ENCODE measurements around the gene PCDH17. TPM values are rescaled to one million over a fixed set of nuclear protein-coding genes. Genes with fewer than 3 reads are reported as not detected.

Gene PCDH17
- total RNA-seq, 1 donor from 2014 or later, result 12.1 TPM

DNA sequence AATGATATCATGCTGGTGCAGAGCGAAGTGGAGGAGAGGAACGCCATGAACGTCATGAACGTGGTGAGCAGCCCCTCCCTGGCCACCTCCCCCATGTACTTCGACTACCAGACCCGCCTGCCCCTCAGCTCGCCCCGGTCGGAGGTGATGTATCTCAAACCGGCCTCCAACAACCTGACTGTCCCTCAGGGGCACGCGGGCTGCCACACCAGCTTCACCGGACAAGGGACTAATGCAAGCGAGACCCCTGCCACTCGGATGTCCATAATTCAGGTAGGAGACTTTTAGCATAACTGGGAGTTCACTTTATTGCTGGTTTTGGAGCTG, 3.3 kb downstream of the PCDH17 start:
- DNase-seq, result no peak

DNA sequence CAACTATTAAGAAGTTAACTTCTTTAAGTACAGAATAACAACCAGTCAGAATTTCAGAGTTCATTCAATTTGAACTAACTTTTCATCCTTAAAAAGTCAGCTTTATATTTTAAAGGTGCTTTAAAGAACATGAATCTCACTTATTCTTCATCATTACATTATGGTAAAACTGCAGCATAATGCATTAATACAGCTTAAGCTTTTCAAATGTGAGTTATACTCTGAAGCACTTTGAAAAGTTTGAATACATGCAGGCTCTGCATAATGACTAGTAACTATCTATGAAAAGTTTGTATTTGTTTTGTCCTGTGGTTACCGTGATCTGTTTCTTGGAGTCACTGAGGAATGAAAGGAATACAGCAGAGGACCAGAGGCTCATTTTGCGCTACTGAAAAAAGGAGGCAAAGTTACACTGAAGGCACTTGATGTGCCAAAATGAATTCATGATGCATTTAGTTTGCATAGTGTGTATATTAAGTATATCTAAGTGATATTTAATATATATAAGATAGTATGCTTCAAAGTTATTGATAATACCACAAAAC, 4.1 kb downstream of the PCDH17 start:
- no peak for DNase-seq

DNA sequence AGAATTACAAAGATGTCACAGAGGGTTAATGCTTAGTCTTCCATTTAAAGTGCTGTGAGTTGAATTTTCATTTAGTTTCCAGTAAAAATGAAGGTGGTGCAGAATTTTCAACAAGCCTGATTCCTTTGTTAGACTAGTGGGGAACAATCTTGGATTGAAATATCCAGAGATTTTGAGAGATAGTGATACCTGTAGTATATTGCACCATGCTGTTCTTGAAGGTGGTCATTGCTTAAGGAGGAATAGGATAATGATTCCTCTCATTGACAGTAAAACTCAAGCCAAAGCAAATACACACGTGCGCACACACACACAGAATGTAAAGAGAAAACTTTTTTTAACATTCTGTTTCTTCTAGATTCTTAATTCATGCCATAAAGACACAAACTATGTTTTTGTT, 5.3 kb downstream of the PCDH17 start:
- DNase-seq, result no peak

DNA sequence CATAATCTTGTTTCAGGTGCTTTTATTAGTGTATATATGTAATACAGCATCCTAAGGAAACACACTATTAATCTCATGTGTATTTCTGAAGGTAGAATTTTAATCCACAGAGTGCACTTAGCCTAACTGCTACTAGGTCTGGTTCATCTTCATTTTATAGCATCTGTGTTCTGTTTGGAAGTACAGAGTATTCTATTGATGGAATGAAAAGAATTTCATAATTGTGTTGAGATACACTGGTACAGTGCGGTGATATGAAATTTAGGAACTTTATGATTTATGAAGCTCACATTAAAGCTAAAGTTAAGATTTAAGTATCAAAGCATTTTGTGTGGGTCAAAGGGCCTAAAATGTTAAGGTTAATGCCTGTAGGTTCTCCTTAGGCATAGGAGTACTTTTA, 6.0 kb downstream of the PCDH17 start:
- no peak for DNase-seq

GRCh38 chr13:57638186-57638890, 6.8 kb downstream of the PCDH17 start:
- DNase-seq, result no peak

DNA sequence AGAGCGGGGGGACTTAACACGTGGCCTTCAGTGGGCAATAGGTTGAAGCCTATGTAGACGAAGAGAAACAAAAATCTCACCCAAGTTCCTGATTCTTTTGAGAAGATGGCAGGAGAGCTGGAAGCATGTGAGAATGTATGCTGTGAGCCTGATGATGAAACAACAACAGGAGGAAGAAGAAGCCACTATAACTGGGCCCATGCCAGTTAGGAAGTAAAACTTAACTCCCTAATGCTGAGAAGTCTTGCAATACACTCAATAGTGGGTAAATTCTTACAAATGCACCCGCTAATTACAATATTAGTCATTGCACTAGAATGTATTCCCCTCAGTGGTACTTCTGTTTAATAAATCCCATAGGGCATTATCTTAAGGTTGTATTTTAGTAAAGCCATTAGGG, 9.1 kb downstream of the PCDH17 start:
- no peak for DNase-seq

DNA sequence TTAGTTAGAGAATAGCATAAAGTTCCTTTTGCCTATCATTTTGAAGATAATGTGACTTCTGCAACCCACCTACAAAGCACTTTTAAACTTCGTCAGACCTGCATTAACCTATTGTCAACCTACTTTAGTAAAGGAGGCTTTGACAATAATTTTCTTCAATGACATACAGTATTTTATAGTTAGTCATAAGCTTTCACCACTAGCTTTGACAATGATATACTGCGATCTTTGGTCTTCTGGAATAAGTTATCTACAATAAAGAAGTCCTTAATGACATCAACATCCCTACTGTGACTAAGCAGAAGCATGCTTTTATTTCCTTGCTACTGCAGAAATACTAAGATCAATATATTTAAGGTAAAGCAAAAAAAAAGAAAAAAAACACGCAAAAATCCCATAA, 9.5 kb downstream of the PCDH17 start:
- DNase-seq, result no peak

GRCh38 chr13:57644106-57644505, 12.6 kb downstream of the PCDH17 start:
- DNase-seq, result no peak

DNA sequence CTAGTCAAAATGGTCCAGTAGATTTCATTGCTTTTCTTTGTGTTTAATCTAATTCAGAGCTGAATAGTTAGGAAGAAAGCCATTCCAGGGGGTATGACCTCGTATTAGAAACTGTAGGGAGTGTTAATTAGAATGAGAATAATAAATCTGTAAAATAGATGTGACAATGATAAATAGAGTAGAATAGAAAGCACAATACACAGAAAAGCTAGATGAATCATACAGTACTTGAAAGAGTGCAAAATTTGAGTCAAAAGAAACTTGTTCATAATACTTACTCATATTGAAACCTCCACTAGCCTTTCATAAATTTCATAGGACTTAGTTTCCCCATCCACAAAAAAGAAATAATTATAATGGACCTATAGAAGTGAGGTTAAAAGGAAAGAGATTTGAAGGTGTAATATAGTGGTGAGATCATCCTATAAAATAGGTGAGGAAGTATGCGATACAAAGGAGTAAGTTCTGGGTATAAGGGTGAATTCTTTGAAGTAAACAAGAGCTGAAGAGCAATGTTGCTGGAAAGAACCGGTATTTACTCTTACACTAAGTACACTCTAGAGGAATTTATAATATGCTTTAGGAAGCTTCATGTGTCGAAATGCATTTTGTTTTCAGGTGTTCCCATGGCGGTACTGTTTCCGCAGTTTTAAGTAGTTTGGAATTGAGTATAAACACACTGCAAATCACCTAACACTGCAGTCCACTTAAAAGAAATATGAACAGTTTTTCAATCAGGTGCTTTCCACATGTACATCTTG, 21.9 kb downstream of the PCDH17 start:
- no peak for DNase-seq

DNA sequence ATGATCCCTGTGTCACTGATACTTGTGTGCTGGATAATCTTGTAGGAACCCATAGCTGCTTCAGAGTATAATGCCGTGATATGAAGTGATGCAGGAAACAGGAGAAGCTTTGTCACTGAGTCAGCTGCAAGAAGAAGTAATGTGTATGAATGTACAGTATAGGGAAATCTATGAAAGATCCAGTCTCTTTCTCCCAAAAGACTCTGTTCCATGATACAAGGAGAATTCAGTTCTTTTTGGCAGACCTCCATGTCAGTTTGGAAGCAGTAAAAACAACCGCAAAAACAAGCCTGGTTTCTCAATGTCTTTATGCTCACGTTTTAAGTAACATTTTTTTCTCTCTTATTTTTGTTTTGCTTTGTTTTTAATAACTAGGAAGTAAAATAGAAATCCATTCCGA, 33.9 kb downstream of the PCDH17 start:
- peak; percentile 40 for DNase-seq

GRCh38 chr13:57666131-57666953, 34.8 kb downstream of the PCDH17 start:
- no peak for DNase-seq

GRCh38 chr13:57672168-57672567, 40.6 kb downstream of the PCDH17 start:
- no peak for DNase-seq

- DNase-seq, result peak; percentile 15
Observed at GRCh38 chr13:57673197-57673596, 41.7 kb downstream of the PCDH17 start.

GRCh38 chr13:57675526-57675925, 44.0 kb downstream of the PCDH17 start:
- peak; percentile 4 for DNase-seq

DNA sequence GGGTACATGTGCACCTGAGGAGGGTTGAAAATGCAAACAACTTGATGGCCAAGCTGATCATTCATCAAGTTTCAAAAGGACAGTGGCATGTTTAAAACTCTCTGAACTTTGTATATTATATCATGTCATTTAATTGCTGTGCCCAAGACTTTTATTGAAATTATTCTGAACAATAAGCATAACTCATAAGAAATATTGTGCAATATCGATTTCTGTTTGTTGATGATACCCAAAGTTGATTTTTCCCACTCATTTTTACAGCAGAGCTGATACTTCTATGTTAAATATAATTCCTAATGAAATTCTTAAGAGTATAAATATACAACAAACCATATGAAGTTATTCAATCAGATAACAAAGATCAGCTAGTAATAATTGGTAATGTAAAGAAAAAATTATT, 49.1 kb downstream of the PCDH17 start:
- no peak for DNase-seq

GRCh38 chr13:57682128-57682716, 50.7 kb downstream of the PCDH17 start:
- DNase-seq, result no peak

DNA sequence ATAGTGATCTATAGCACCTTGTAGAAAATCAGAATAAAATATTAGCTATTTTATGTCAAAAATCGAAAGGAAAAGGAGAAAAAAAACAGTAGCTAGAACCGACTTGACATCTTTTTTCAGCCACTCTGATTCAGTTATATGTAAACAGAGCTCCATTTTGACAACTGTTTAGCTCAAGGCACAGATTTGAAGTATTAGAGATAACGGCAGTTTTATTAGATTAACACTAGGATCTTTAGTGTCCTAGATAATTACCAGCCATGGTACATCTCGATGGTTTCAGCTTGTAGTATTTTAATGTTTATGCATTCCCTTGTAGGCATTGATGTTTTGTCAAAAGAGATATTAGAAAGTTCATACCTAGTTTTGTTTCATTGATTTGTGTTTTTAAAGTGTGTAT, 67.3 kb downstream of the PCDH17 start:
- DNase-seq, result no peak

- no peak for DNase-seq
Observed at GRCh38 chr13:57704031-57704430, 72.5 kb downstream of the PCDH17 start.

- DNase-seq, result no peak
Observed at GRCh38 chr13:57716295-57716694, 84.8 kb downstream of the PCDH17 start.

DNA sequence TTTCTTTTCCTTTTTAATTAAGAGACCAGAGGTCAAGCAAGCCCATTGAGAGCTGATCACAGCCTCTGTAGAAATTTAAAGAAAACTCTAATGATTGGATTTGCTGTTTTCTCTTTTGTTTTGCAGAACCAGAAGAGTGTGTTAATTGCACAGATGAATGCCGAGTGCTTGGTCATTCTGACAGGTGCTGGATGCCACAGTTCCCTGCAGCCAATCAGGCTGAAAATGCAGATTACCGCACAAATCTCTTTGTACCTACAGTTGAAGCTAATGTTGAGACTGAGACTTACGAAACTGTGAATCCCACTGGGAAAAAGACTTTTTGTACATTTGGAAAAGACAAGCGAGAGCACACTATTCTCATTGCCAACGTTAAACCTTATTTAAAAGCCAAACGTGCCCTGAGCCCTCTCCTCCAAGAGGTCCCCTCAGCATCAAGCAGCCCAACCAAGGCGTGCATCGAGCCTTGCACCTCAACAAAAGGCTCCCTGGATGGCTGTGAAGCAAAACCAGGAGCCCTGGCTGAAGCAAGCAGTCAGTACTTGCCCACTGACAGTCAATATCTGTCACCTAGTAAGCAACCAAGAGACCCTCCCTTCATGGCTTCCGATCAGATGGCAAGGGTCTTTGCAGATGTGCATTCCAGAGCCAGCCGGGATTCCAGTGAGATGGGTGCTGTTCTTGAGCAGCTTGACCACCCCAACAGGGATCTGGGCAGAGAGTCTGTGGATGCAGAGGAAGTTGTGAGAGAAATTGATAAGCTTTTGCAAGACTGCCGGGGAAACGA, 93.1 kb downstream of the PCDH17 start:
- DNase-seq, result no peak

GRCh38 chr13:57725480-57725879, 93.9 kb downstream of the PCDH17 start:
- DNase-seq, result no peak

- no peak for DNase-seq
Observed at GRCh38 chr13:57726981-57727380, 95.4 kb downstream of the PCDH17 start.

Data from tongue (tissue), 2 donors.